T-helper 1 cell (primary cell): Measurements from ENCODE around the gene RALGAPB.
A peak's percentile ranks its signal among the peaks of the same experiment; 100 is the strongest.

Experiments
- DNase-seq, 5 donors: peaks; one replicate each; pipeline ENCODE4 v3.0.0-alpha.2; 2012 to 2020

The RALGAPB gene

GRCh38 chr20:38550274-38550673 lies 77.6 kb downstream of the RALGAPB start:
- DNase-seq = peak in 1 of 5 donors; percentile 3

- no peak for DNase-seq
Observed at GRCh38 chr20:38551056-38551626, 78.5 kb downstream of the RALGAPB start.

GRCh38 chr20:38554986-38555385 lies 82.3 kb downstream of the RALGAPB start:
- no peak for DNase-seq

GRCh38 chr20:38555395-38555794 lies 82.8 kb downstream of the RALGAPB start:
- DNase-seq = no peak

- DNase-seq = no peak
Observed at GRCh38 chr20:38557174-38557573, 84.5 kb downstream of the RALGAPB start.

- no peak for DNase-seq
Observed at GRCh38 chr20:38558596-38559360, 86.1 kb downstream of the RALGAPB start.

- DNase-seq = no peak
Observed at GRCh38 chr20:38559764-38560163, 87.1 kb downstream of the RALGAPB start.

- no peak for DNase-seq
Observed at GRCh38 chr20:38563802-38564431, 91.3 kb downstream of the RALGAPB start.

GRCh38 chr20:38564680-38565079 lies 92.0 kb downstream of the RALGAPB start:
- no peak for DNase-seq

- no peak for DNase-seq
Observed at GRCh38 chr20:38566036-38566598, 93.5 kb downstream of the RALGAPB start.

GRCh38 chr20:38569747-38570525 lies 97.3 kb downstream of the RALGAPB start:
- DNase-seq = no peak

GRCh38 chr20:38573413-38573812 lies 100.8 kb downstream of the RALGAPB start:
- DNase-seq = no peak

GRCh38 chr20:38579219-38579910 lies 106.7 kb downstream of the RALGAPB start:
- no peak for DNase-seq

GRCh38 chr20:38579921-38580320 lies 107.3 kb downstream of the RALGAPB start:
- DNase-seq = no peak

GRCh38 chr20:38581013-38581412 lies 108.4 kb downstream of the RALGAPB start, which contains the start of gene ADIG:
TSS of gene ADIG (plus strand) at chr20:38581197. CDS start at chr20:38581251, 54 bp downstream.
- no peak for DNase-seq

GRCh38 chr20:38581830-38582358 lies 109.3 kb downstream of the RALGAPB start:
- no peak for DNase-seq

GRCh38 chr20:38583306-38583705 lies 110.7 kb downstream of the RALGAPB start:
- no peak for DNase-seq

- DNase-seq = no peak
Observed at GRCh38 chr20:38584099-38584763, 111.6 kb downstream of the RALGAPB start.

- no peak for DNase-seq
Observed at GRCh38 chr20:38585404-38586180, 112.9 kb downstream of the RALGAPB start.

- no peak for DNase-seq
Observed at GRCh38 chr20:38586181-38586525, 113.5 kb downstream of the RALGAPB start.

- no peak for DNase-seq
Observed at GRCh38 chr20:38588303-38588702, 115.7 kb downstream of the RALGAPB start.
